Measurements from ENCODE around the gene KIAA1328. TPM values are rescaled to one million over a fixed set of nuclear protein-coding genes. Genes with fewer than 3 reads are reported as not detected.

KIAA1328 gene
- polyA plus RNA-seq, 2 of the 4 experiments (the other 2 are of a cell fraction) = 1.7 to 3.9 TPM

GRCh38 chr18:37261246-37261840 lies 432.4 kb downstream of the KIAA1328 start:
- DNase-seq (ENCODE audit: low read depth in 1 of 2, low spot score in 1 of 2) = no peak
- FAIRE-seq = no peak
- WGBS (ENCODE audit: missing lambda C conversion rate) = 48% methylated on average over 4 of the region's 11 CpGs
- H3K4me1 ChIP-seq = no peaks in the 10 kb centered on the region
- H3K4me3 ChIP-seq = no peak overlapping the region
- no peak for ATAC-seq
- TF ChIP-seq BHLHE40 (IDR thresholded peaks at IDR 0.05; ENCODE audit: low read depth, low read length) (no peak), FOXS1 (CRISPR knock-in tag; IDR thresholded peaks at IDR 0.05) (no peak), E2F6 (IDR thresholded peaks at IDR 0.05; ENCODE audit: borderline replicate concordance, low read depth) (no peak), ESRRA (IDR thresholded peaks at IDR 0.05; ENCODE audit: borderline replicate concordance, low read length) (no peak), JUN (IDR thresholded peaks at IDR 0.05) (no peak), HMGXB4 (CRISPR knock-in tag; IDR thresholded peaks at IDR 0.05; ENCODE audit: borderline replicate concordance) (no peak), CBX2 (IDR thresholded peaks at IDR 0.05; ENCODE audit: borderline replicate concordance, low read depth) (no peak), ELK1 (IDR thresholded peaks at IDR 0.05; ENCODE audit: low read depth, low read length) (no peak), RAD21 (conservative IDR thresholded peaks at IDR 0.05 in 1 of 2, IDR thresholded peaks at IDR 0.05 in 1 of 2) (no peak), ZC3H11A (IDR thresholded peaks at IDR 0.05) (no peak), HEYL (CRISPR knock-in tag; IDR thresholded peaks at IDR 0.05) (no peak), HDAC2 (IDR thresholded peaks at IDR 0.05) (no peak), FOSB (CRISPR knock-in tag; IDR thresholded peaks at IDR 0.05) (no peak), BCL3 (IDR thresholded peaks at IDR 0.05) (no peak), USF2 (IDR thresholded peaks at IDR 0.05) (no peak), TP53 (CRISPR knock-in tag; IDR thresholded peaks at IDR 0.05) (no peak), SREBF2 (IDR thresholded peaks at IDR 0.05) (no peak), PBX3 (IDR thresholded peaks at IDR 0.05) (no peak), TFCP2L1 (CRISPR knock-in tag; IDR thresholded peaks at IDR 0.05) (no peak), MAX (IDR thresholded peaks at IDR 0.05) (no peak)
- ChIA-PET POLR2A (no interaction called here), CTCF (interaction anchor here (0.7 kb wide), 1 partner anchor 8 kb away, joined by 4 read pairs; no protein-coding TSS in a partner anchor)
- H3K9me3 ChIP-seq = no peaks in the 10 kb centered on the region
- no peak overlapping the region for H3K27ac ChIP-seq
- no peak overlapping the region for H3K4me2 ChIP-seq

GRCh38 chr18:37261988-37262387 lies 433.1 kb downstream of the KIAA1328 start:
- no peak overlapping the region for H3K27ac ChIP-seq
- DNase-seq (ENCODE audit: low read depth in 1 of 2, low spot score in 1 of 2) = no peak
- CTCF ChIA-PET = interaction anchor here (0.7 kb wide), 1 partner anchor 9 kb away, joined by 4 read pairs; no protein-coding TSS in a partner anchor
- POLR2A ChIA-PET = no interaction called here
- H3K9me3 ChIP-seq = no peaks in the 10 kb centered on the region
- FAIRE-seq = no peak
- no peak for ATAC-seq
- 54% methylated on average over 6 of the region's 8 CpGs for WGBS (ENCODE audit: missing lambda C conversion rate)
- H3K4me3 ChIP-seq = no peak overlapping the region
- no peak overlapping the region for H3K4me2 ChIP-seq
- H3K4me1 ChIP-seq = no peaks in the 10 kb centered on the region
- no peak for TF ChIP-seq POLR2AphosphoS2 (conservative IDR thresholded peaks at IDR 0.05; ENCODE audit: low read length)
- no peak for TF ChIP-seq BHLHE40 (IDR thresholded peaks at IDR 0.05; ENCODE audit: low read depth, low read length)
- TF ChIP-seq HMGXB4 (CRISPR knock-in tag; IDR thresholded peaks at IDR 0.05; ENCODE audit: borderline replicate concordance) = no peak
- no peak for TF ChIP-seq NPAS2 (CRISPR knock-in tag; IDR thresholded peaks at IDR 0.05; ENCODE audit: borderline replicate concordance)
- no peak for TF ChIP-seq HES2 (IDR thresholded peaks at IDR 0.05)
- no peak for TF ChIP-seq JUN (IDR thresholded peaks at IDR 0.05)
- TF ChIP-seq MYC (IDR thresholded peaks at IDR 0.05; ENCODE audit: borderline replicate concordance, low read length) = no peak
- TF ChIP-seq TP53 (CRISPR knock-in tag; IDR thresholded peaks at IDR 0.05) = no peak
- no peak for TF ChIP-seq RAD21 (conservative IDR thresholded peaks at IDR 0.05 in 1 of 2, IDR thresholded peaks at IDR 0.05 in 1 of 2)
- TF ChIP-seq CEBPB (IDR thresholded peaks at IDR 0.05) = no peak
- no peak for TF ChIP-seq FOSB (CRISPR knock-in tag; IDR thresholded peaks at IDR 0.05)
